Inferior parietal cortex (tissue), 1 donor: Measurements from ENCODE around the gene POMZP3.
A peak's percentile ranks its signal among the peaks of the same experiment; 100 is the strongest.
"Not testable (repeated sequence)": the region's sequence is repeated elsewhere in the genome, so short reads cannot be mapped to it uniquely, and the experiment has no call there.

Source experiments
- DNase-seq: peaks from one replicate; pipeline ENCODE4 v3.0.0-alpha.2; 2016; ENCODE audit errors: extremely low spot score

Gene POMZP3

GRCh38 chr7:76626989-76627642 lies at the start of gene POMZP3:
POMZP3 (minus strand) TSS chr7:76627279; CDS start chr7:76626064, 1,215 bp downstream.
- DNase-seq, result peak; percentile 39

DNA sequence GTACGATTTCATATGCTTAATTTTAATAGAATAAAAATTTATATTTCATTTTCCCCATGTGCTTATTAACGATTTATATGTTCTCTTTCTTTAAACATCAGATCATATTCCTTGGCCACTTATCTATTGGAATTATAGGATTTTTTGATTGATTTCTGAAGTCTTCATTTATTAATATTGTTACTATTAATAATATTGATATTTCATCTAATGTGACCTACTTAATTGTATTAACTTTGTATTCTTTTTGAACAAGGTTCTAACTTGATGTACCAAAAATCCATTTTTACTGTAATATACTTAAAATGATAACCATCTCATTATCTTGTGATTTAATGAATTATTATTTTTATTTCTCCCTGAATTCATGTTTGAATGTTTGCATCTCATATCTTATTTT lies 48.7 kb upstream of the POMZP3 start:
- not testable (repeated sequence) for DNase-seq

DNA sequence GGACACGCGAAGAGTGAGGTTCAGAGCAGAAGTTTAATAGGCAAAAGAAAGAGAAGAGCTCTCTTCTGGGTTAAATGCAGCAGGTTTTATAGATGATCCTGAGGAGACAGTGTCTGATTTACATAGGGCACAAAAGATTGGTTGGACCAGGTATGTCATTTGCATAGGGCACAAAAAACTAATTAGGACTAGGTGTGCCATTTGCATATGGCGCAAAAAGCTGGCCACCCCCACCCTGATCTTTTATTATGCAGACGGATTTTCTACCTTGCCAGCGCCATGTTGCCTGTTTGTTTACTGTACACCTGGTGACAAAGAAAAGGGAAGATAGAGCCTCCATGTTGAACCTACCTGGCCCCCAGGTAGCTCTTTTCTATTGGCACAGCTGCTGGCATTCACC lies 46.3 kb upstream of the POMZP3 start:
- DNase-seq, result not testable (repeated sequence)

DNA sequence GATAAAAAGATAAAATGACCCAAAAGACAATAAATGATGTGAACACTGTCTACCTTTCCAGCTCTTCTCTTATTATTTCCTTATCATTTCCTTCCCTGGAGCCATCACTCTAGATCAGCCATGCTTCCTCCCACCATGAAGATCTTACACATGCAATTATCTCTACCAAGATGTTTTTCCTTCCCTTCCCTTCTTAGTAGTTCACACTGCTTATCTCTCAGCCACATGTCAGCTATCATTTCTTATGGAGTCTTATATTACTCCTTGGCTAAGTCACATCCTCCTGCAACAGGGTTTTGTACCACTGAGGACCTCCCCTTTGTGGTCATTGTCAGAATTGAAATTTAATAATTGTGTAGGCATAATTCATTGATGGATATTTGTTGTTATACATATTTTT lies 32.1 kb upstream of the POMZP3 start:
- DNase-seq, result not testable (repeated sequence)

- DNase-seq, result not testable (repeated sequence)
Measured at GRCh38 chr7:76656425-76656824, 29.3 kb upstream of the POMZP3 start.

GRCh38 chr7:76642620-76643019 lies 15.5 kb upstream of the POMZP3 start:
- DNase-seq, result not testable (repeated sequence)

DNA sequence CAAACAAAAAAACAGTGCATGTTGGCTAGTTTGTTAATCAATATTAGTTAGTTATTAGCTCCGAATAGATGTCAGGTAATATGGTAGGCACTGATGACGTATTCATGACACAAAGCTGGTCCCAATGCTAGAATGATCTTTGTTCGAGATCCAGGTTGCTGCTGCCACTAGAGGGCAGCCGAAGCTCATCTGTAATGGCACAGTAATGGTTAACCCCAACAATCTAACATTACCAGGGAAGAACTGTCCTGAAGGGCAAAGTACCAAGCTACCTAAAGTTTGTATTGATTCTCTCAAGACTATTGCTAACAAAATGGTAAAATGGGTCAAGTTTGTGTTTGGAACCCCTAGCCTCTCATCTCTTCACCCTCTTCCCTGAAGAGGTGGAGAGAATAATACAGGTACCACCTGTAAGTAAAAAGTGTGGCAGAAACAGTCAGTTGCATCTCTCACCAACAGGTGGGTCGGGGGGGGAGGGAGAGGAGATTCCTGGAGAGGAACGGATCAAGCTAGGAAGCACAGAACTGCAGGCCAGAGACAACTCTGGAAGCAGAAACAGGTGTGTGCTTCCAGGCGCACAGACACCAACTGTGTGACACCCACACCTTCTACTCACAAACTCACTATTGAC lies 10.1 kb upstream of the POMZP3 start:
- not testable (repeated sequence) for DNase-seq

- not testable (repeated sequence) for DNase-seq
Measured at GRCh38 chr7:76626581-76626980, 498 bp downstream of the POMZP3 start.

DNA sequence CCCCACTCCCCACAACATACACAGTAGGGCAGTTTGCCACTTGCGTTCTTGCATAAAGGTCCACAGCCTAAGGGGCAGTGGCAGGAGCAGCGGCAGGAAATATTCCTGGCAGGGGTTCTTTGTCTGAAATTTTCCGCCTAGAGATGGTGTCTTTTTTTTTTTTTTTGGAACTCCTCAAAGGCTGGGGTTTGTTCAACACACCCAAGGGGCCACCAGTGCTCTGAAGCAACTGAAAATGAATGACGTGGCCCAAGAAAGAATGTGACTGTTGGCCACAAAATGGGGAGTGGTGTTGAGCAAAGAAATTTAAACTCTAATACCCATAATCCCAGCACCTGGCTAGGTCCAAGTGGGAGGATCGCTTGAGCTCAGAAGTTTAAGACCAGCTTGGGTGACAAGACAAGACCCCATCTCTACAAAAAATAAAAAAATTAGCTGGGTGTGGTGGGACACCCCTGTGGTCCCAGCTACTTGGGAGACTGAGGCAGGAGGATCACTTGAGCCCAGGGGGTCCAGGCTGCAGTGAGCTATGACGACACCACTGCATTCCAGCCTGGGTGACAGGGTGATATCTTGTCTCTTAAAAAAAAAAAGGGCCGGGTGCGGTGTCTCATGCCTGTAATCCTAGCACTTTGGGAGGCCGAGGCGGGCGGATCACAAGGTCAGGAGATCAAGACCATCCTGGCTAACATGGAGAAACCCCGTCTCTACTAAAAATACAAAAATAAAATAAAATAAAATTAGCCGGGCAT lies 7.5 kb downstream of the POMZP3 start:
- DNase-seq, result not testable (repeated sequence)

- peak; percentile 55 for DNase-seq
Measured at GRCh38 chr7:76613783-76614182, 13.3 kb downstream of the POMZP3 start.

GRCh38 chr7:76612232-76612631 lies 14.8 kb downstream of the POMZP3 start:
- not testable (repeated sequence) for DNase-seq

GRCh38 chr7:76609864-76610263 lies 17.2 kb downstream of the POMZP3 start:
- not testable (repeated sequence) for DNase-seq

DNA sequence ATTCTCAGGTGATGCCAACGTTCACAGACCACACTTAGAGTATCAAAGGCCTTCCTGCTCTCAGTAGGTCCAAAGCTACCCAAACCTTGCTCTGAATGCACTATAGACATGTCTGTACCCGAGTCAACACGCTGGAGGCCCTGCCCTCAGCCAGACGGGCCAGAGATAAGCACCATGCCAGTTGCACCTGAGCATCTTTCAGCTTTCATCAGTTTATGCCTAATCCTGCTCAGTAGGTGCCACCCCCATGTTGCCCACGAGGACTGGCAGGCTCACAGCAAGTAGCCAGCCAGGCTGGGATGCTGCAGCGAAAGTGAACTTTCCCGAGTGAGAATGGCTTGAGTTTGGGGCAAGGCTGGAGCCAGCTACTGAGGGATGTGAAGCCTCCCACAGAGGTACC lies 18.6 kb downstream of the POMZP3 start:
- DNase-seq, result not testable (repeated sequence)

GRCh38 chr7:76606027-76606426 lies 21.1 kb downstream of the POMZP3 start:
- peak; percentile 15 for DNase-seq

GRCh38 chr7:76600650-76601049 lies 26.4 kb downstream of the POMZP3 start:
- not testable (repeated sequence) for DNase-seq

- not testable (repeated sequence) for DNase-seq
Measured at GRCh38 chr7:76600116-76600482, 27.0 kb downstream of the POMZP3 start.

DNA sequence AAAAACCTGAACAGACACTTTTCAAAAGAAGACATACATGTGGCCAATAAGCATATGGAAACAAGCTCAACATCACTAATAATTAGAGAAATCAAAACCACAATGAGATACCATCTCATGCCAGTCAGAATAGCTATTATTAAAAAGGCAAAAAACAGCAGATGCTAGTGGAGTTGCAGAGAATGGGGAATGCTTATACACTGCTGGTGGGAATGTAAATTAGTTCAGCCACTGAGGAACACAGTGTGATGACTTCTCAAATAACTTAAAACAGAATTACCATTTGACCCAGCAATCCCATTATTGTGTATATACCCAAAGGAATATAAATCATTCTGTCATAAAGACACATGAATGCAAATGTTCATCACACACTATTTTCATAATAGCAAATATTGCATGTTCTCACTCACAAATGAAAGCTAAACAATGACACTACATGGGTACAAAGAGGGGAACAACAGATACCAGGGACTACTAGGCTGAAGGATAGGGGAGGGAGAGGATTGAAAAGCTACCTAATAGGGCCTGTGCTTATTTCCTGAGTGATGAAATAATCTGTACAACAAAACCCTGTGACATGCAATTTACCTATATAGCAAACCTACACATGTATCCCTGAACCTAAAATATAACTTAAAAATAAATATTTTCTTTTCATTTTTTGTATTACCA lies 28.4 kb downstream of the POMZP3 start:
- not testable (repeated sequence) for DNase-seq

DNA sequence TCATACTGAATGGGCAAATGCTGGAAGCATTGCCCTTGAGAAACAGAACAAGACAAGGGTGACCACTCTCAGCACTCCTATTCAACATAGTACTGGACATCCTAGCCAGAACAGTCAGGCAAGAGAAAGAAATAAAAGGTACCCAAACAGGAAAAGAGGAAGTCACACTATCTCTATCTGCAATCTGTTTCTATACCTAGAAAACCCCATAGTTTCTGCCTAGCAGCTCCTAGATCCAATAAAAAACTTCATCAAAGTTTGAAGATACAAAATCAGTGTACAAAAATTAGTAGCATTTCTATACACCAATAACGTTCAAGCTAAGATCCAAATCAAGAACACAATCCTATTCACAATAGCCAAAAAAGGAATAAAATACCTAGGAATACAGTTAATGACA lies 29.8 kb downstream of the POMZP3 start:
- not testable (repeated sequence) for DNase-seq

DNA sequence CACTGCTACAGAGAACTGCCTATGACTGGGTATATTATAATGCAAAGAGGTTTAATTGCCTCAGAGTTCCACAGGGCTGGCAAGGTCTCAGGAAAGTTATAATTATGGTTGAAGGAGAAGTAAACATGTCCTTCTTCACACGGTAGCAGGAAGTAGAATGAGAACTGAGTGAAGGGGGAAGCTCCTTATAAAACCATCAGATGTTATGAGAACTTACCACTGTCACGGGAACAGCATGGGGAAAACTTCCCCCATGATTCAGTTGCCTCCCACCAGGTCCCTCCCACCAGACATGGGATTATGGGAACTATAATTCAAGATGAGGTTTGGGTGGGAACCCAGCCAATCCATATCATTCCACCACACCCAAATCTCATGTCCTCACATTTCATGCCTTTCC lies 34.4 kb downstream of the POMZP3 start:
- DNase-seq, result not testable (repeated sequence)

GRCh38 chr7:76591602-76592304 lies 35.3 kb downstream of the POMZP3 start:
- not testable (repeated sequence) for DNase-seq

GRCh38 chr7:76591033-76591432 lies 36.0 kb downstream of the POMZP3 start:
- DNase-seq, result not testable (repeated sequence)
